CD8-positive, alpha-beta memory T cell (primary cell): ENCODE results near the gene ST3GAL6. TPM values are rescaled to one million over a fixed set of nuclear protein-coding genes. Genes with fewer than 3 reads are reported as not detected.

Source experiments
- CTCF ChIA-PET: fragments of 350-600 bp; sonication (Branson Sonifier 250); formaldehyde crosslinking; loops from one replicate; lab custom pipeline; 2021; ENCODE audit warnings: antibody characterized with exemption; lab: Charles Lee
- POLR2A ChIA-PET: fragments of 350-600 bp; sonication (Branson Sonifier 250); formaldehyde crosslinking; loops from one replicate; lab custom pipeline; 2021; ENCODE audit warnings: antibody characterized with exemption; lab: Charles Lee
- DNase-seq, 5 donors: peaks; one replicate each; pipeline versions ENCODE4 v3.0.0 to v3.0.0-alpha.2; 2020 to 2022; ENCODE audit warnings: mixed read lengths in 1 of 5
- H3K27ac ChIP-seq: one replicate; pipeline ENCODE4 v1.7.0; 2013; ENCODE audit warnings: low read depth, mild to moderate bottlenecking, low read length, moderate library complexity
- H3K27me3 ChIP-seq: 2 replicates; pipeline ENCODE4 v1.7.0; 2013; ENCODE audit warnings: low read length, mild to moderate bottlenecking; ENCODE audit not compliant: insufficient read depth, poor library complexity, severe bottlenecking
- H3K36me3 ChIP-seq: 2 replicates; pipeline ENCODE4 v1.7.0; 2013; ENCODE audit warnings: mild to moderate bottlenecking, low read length, moderate library complexity; ENCODE audit not compliant: insufficient read depth
- H3K4me1 ChIP-seq: 2 replicates; pipeline ENCODE4 v1.7.0; 2013; ENCODE audit warnings: mild to moderate bottlenecking, low read length, moderate library complexity; ENCODE audit not compliant: insufficient read depth
- H3K4me3 ChIP-seq: 2 replicates; pipeline ENCODE4 v1.7.0; 2013; ENCODE audit warnings: mild to moderate bottlenecking, low read length
- H3K9me3 ChIP-seq: 2 replicates; pipeline ENCODE4 v1.7.0; 2013; ENCODE audit warnings: mild to moderate bottlenecking, low read length
- H3K27ac Mint-ChIP-seq, 8 donors: one replicate each; pipeline ENCODE4 v1.8.0; 2020 to 2021; ENCODE audit warnings: mixed read lengths in 8 of 8, mild to moderate bottlenecking in 6 of 8, inconsistent platforms in 3 of 8, moderate library complexity in 3 of 8
- H3K27me3 Mint-ChIP-seq, 2 donors: one replicate each; pipeline ENCODE4 v1.8.0; 2020 to 2021; ENCODE audit warnings: mixed read lengths in 2 of 2, mild to moderate bottlenecking in 1 of 2, moderate library complexity in 1 of 2
- H3K36me3 Mint-ChIP-seq, 3 donors: one replicate each; pipeline ENCODE4 v1.8.0; 2020 to 2021; ENCODE audit warnings: mixed read lengths in 3 of 3, inconsistent platforms in 1 of 3, mild to moderate bottlenecking in 1 of 3
- H3K4me1 Mint-ChIP-seq, 3 donors: one replicate each; pipeline ENCODE4 v1.8.0; 2020 to 2021; ENCODE audit warnings: mixed read lengths in 3 of 3, inconsistent platforms in 1 of 3, mild to moderate bottlenecking in 1 of 3
- H3K4me3 Mint-ChIP-seq, 7 donors: one replicate each; pipeline ENCODE4 v1.8.0; 2020 to 2021; ENCODE audit warnings: mixed read lengths in 7 of 7, mild to moderate bottlenecking in 6 of 7, moderate library complexity in 4 of 7, inconsistent platforms in 2 of 7
- H3K9me3 Mint-ChIP-seq, 5 donors: one replicate each; pipeline ENCODE4 v1.8.0; 2020 to 2022; ENCODE audit warnings: mixed read lengths in 5 of 5, mild to moderate bottlenecking in 3 of 5, moderate library complexity in 2 of 5, inconsistent platforms in 1 of 5
- polyA plus RNA-seq: library from polyadenylated mRNA; unstranded; fragments of 300-500 nt; fragmentation: Illumina TruSeq; gene quantifications from one replicate; pipeline ENCODE4 v1.2.3, GENCODE V29; 2021
- total RNA-seq, 2 experiments: library from RNA; stranded (reverse); gene quantifications; one replicate each; pipeline ENCODE4 v1.2.3, GENCODE V29; 2021

The ST3GAL6 gene
- total and polyA plus RNA-seq, 3 experiments from 2014 or later = 0.20 to 0.31 TPM; not detected in 1

DNA sequence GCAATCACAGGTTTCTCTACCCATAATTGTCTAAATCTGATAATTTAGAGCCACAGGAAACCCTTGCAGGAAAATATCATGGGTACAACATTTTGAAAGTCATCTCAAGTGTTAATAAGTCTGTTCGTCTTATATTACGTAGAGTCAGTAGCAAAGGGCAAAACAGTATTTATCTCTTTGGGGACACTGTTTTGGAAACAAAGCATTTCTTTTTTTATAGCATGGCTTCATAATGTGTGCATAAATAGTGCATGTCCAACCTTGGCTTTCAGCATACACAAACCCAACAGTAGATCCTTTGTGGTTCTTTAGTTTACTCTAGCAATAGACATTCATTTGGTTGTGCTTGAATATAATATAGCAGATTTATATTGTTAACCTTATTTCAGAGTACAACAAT lies 24.0 kb downstream of the ST3GAL6 start:
- Mint-ChIP-seq H3K4me3 (no peak overlapping the region), H3K9me3 (no peaks in the 10 kb centered on the region), H3K27ac (no peak overlapping the region), H3K36me3 (no peaks in the 10 kb centered on the region), H3K4me1 (no peaks in the 10 kb centered on the region), H3K27me3 (peaks cover 7 to 41% of the 10 kb centered on the region in 2 donors)
- no peak for DNase-seq
- Histone ChIP-seq H3K36me3 (no peaks in the 10 kb centered on the region), H3K4me1 (no peaks in the 10 kb centered on the region), H3K9me3 (no peaks in the 10 kb centered on the region), H3K27ac (no peak overlapping the region), H3K4me3 (no peak overlapping the region), H3K27me3 (no peaks in the 10 kb centered on the region)
- ChIA-PET POLR2A (no interaction called here), CTCF (no interaction called here)

- CTCF ChIA-PET = no interaction called here
- H3K4me1 Mint-ChIP-seq = no peaks in the 10 kb centered on the region
- no peaks in the 10 kb centered on the region for H3K36me3 Mint-ChIP-seq
Measured at GRCh38 chr3:98788651-98789050, 25.5 kb downstream of the ST3GAL6 start.

GRCh38 chr3:98791341-98792325 lies 28.5 kb downstream of the ST3GAL6 start:
- Histone ChIP-seq H3K4me1 (no peaks in the 10 kb centered on the region), H3K4me3 (no peak overlapping the region), H3K9me3 (no peaks in the 10 kb centered on the region), H3K27ac (no peak overlapping the region), H3K36me3 (no peaks in the 10 kb centered on the region), H3K27me3 (no peaks in the 10 kb centered on the region)
- Mint-ChIP-seq H3K27ac (no peak overlapping the region), H3K4me3 (no peak overlapping the region), H3K27me3 (peaks cover 6 to 47% of the 10 kb centered on the region in 2 donors), H3K36me3 (no peaks in the 10 kb centered on the region), H3K9me3 (no peaks in the 10 kb centered on the region), H3K4me1 (no peaks in the 10 kb centered on the region)
- ChIA-PET POLR2A (no interaction called here), CTCF (no interaction called here)
- no peak for DNase-seq

More at GRCh38 chr3:98788651-98789050, 25.5 kb downstream of the ST3GAL6 start:
- no peaks in the 10 kb centered on the region for H3K36me3 ChIP-seq
- H3K9me3 ChIP-seq = no peaks in the 10 kb centered on the region
- H3K4me3 Mint-ChIP-seq = no peak overlapping the region
- no peak overlapping the region for H3K27ac Mint-ChIP-seq
- POLR2A ChIA-PET = no interaction called here
- H3K4me1 ChIP-seq = no peaks in the 10 kb centered on the region
- no peak overlapping the region for H3K27ac ChIP-seq
- no peaks in the 10 kb centered on the region for H3K27me3 ChIP-seq
- H3K4me3 ChIP-seq = no peak overlapping the region
- H3K27me3 Mint-ChIP-seq = peaks cover 3 to 51% of the 10 kb centered on the region in 2 donors
- no peak for DNase-seq
- H3K9me3 Mint-ChIP-seq = no peaks in the 10 kb centered on the region

GRCh38 chr3:98793971-98794370 lies 30.8 kb downstream of the ST3GAL6 start:
- no peak overlapping the region for H3K27ac Mint-ChIP-seq
- Histone ChIP-seq H3K27me3 (no peaks in the 10 kb centered on the region), H3K4me3 (no peak overlapping the region), H3K27ac (no peak overlapping the region), H3K9me3 (no peaks in the 10 kb centered on the region), H3K4me1 (no peaks in the 10 kb centered on the region), H3K36me3 (no peaks in the 10 kb centered on the region)
- no peaks in the 10 kb centered on the region for H3K36me3 Mint-ChIP-seq
- no peak for DNase-seq
- H3K4me3 Mint-ChIP-seq = no peak overlapping the region
- peaks cover 0 to 6% (median 0%) of the 10 kb centered on the region in 3 donors for H3K4me1 Mint-ChIP-seq
- no peaks in the 10 kb centered on the region for H3K9me3 Mint-ChIP-seq
- CTCF ChIA-PET = no interaction called here
- peaks cover 3 to 40% of the 10 kb centered on the region in 2 donors for H3K27me3 Mint-ChIP-seq
- POLR2A ChIA-PET = no interaction called here

- peaks cover 3 to 26% of the 10 kb centered on the region in 2 donors for H3K27me3 Mint-ChIP-seq
- H3K9me3 ChIP-seq = no peaks in the 10 kb centered on the region
- no peak overlapping the region for H3K27ac ChIP-seq
- H3K27ac Mint-ChIP-seq = no peak overlapping the region
- DNase-seq = no peak
- H3K27me3 ChIP-seq = no peaks in the 10 kb centered on the region
- H3K36me3 ChIP-seq = no peaks in the 10 kb centered on the region
- H3K4me1 Mint-ChIP-seq = peaks cover 0 to 6% (median 0%) of the 10 kb centered on the region in 3 donors
- no peak overlapping the region for H3K4me3 ChIP-seq
- no peaks in the 10 kb centered on the region for H3K36me3 Mint-ChIP-seq
- no peak overlapping the region for H3K4me3 Mint-ChIP-seq
- ChIA-PET CTCF (no interaction called here), POLR2A (interaction anchor here (0.7 kb wide), 1 partner anchor 14 kb away, joined by 5 read pairs; no protein-coding TSS in a partner anchor)
- H3K4me1 ChIP-seq = no peaks in the 10 kb centered on the region
- no peaks in the 10 kb centered on the region for H3K9me3 Mint-ChIP-seq
Measured at GRCh38 chr3:98796334-98796733, 33.2 kb downstream of the ST3GAL6 start.

GRCh38 chr3:98797905-98798304 lies 34.8 kb downstream of the ST3GAL6 start:
- Histone ChIP-seq H3K4me3 (no peak overlapping the region), H3K9me3 (no peaks in the 10 kb centered on the region), H3K27ac (no peak overlapping the region), H3K27me3 (no peaks in the 10 kb centered on the region), H3K36me3 (no peaks in the 10 kb centered on the region), H3K4me1 (no peaks in the 10 kb centered on the region)
- no peak for DNase-seq
- CTCF ChIA-PET = no interaction called here
- POLR2A ChIA-PET = no interaction called here
- peaks cover 0 to 6% (median 0%) of the 10 kb centered on the region in 3 donors for H3K4me1 Mint-ChIP-seq
- H3K9me3 Mint-ChIP-seq = no peaks in the 10 kb centered on the region
- H3K27me3 Mint-ChIP-seq = peaks cover 3 to 18% of the 10 kb centered on the region in 2 donors
- no peak overlapping the region for H3K27ac Mint-ChIP-seq
- H3K4me3 Mint-ChIP-seq = no peak overlapping the region
- H3K36me3 Mint-ChIP-seq = no peaks in the 10 kb centered on the region

GRCh38 chr3:98798820-98799219 lies 35.7 kb downstream of the ST3GAL6 start:
- no peak overlapping the region for H3K4me3 ChIP-seq
- POLR2A ChIA-PET = no interaction called here
- CTCF ChIA-PET = no interaction called here
- H3K4me3 Mint-ChIP-seq = no peak overlapping the region
- no peaks in the 10 kb centered on the region for H3K36me3 Mint-ChIP-seq
- H3K27me3 ChIP-seq = no peaks in the 10 kb centered on the region
- H3K4me1 ChIP-seq = no peaks in the 10 kb centered on the region
- H3K27me3 Mint-ChIP-seq = peaks cover 3 to 11% of the 10 kb centered on the region in 2 donors
- H3K9me3 Mint-ChIP-seq = no peaks in the 10 kb centered on the region
- peaks cover 0 to 6% (median 0%) of the 10 kb centered on the region in 3 donors for H3K4me1 Mint-ChIP-seq
- DNase-seq = no peak
- no peak overlapping the region for H3K27ac ChIP-seq
- no peaks in the 10 kb centered on the region for H3K36me3 ChIP-seq
- no peak overlapping the region for H3K27ac Mint-ChIP-seq
- H3K9me3 ChIP-seq = no peaks in the 10 kb centered on the region

- ChIA-PET CTCF (no interaction called here), POLR2A (no interaction called here)
- H3K27me3 ChIP-seq = no peaks in the 10 kb centered on the region
- DNase-seq = no peak
- no peaks in the 10 kb centered on the region for H3K36me3 ChIP-seq
- H3K9me3 Mint-ChIP-seq = no peaks in the 10 kb centered on the region
- peaks cover 0 to 6% (median 0%) of the 10 kb centered on the region in 3 donors for H3K4me1 Mint-ChIP-seq
- no peak overlapping the region for H3K27ac Mint-ChIP-seq
- no peaks in the 10 kb centered on the region for H3K4me1 ChIP-seq
- no peak overlapping the region for H3K4me3 Mint-ChIP-seq
- no peaks in the 10 kb centered on the region for H3K36me3 Mint-ChIP-seq
- H3K27ac ChIP-seq = no peak overlapping the region
- no peak overlapping the region for H3K4me3 ChIP-seq
- H3K27me3 Mint-ChIP-seq = peaks cover 0 to 7% of the 10 kb centered on the region in 2 donors
- no peaks in the 10 kb centered on the region for H3K9me3 ChIP-seq
Measured at GRCh38 chr3:98799479-98799878, 36.3 kb downstream of the ST3GAL6 start.
